Fibroblast of lung (primary cell): ENCODE measurements around the gene ATP4A.

Source experiments
- EZH2 ChIP-seq: IDR thresholded peaks from 2 replicates; pipeline ENCODE4 v1.5.1; 2012; ENCODE audit warnings: low read length, control low read depth, mild to moderate bottlenecking; ENCODE audit errors: missing control alignments
- TF ChIP-seq, protein P1 (sequence below), 2 donors: IDR thresholded peaks in 1 of 2; conservative IDR thresholded peaks in 1 of 2; 1 replicate in 1 of 2; 2 replicates in 1 of 2; pipeline ENCODE4 v1.5.1; 2011 to 2012; ENCODE audit warnings: low read length in 2 of 2, control low read depth in 1 of 2, inconsistent platforms in 1 of 2, low read depth in 1 of 2, mild to moderate bottlenecking in 1 of 2

DNA sequence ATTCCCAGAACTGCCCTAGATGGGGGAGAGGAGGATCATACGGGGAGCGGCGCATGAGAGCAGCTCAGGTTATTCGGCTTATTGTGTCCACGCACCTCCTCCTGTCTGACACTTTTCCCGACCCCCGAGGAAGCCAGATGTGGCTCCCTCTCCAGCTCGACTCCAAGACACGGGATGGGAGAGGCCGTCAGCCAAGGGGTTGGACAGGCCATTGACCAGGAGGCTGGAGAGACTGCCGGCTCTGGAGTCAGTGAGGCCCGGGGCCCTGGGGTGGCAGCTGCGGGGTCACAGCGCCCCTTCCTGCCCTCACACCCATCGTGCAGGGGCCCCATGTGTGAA, 52.9 kb downstream of the ATP4A start:
- TF ChIP-seq, protein P1, sequence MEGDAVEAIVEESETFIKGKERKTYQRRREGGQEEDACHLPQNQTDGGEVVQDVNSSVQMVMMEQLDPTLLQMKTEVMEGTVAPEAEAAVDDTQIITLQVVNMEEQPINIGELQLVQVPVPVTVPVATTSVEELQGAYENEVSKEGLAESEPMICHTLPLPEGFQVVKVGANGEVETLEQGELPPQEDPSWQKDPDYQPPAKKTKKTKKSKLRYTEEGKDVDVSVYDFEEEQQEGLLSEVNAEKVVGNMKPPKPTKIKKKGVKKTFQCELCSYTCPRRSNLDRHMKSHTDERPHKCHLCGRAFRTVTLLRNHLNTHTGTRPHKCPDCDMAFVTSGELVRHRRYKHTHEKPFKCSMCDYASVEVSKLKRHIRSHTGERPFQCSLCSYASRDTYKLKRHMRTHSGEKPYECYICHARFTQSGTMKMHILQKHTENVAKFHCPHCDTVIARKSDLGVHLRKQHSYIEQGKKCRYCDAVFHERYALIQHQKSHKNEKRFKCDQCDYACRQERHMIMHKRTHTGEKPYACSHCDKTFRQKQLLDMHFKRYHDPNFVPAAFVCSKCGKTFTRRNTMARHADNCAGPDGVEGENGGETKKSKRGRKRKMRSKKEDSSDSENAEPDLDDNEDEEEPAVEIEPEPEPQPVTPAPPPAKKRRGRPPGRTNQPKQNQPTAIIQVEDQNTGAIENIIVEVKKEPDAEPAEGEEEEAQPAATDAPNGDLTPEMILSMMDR (conservative IDR thresholded peaks at IDR 0.05 in 1 of 2, IDR thresholded peaks at IDR 0.05 in 1 of 2; ENCODE audit: low read depth in 1 of 2, low read length in 2 of 2) = no peak
- no peak for TF ChIP-seq EZH2
